HG03442 (cell line): ENCODE data around the gene CHAT.

Source experiments
- ATAC-seq: cut with Tn5 transposase; IDR thresholded peaks from one replicate; pipeline ENCODE4 v1.9.1; 2021; ENCODE audit warnings: mild to moderate bottlenecking, moderate library complexity; ENCODE audit not compliant: unreplicated experiment

The CHAT gene

GRCh38 chr10:49613882-49614241, at the start of gene CHAT:
Gene CHAT, plus strand, starts transcription at chr10:49614037. Its CDS starts 153 bp downstream, at chr10:49614190.
- no peak for ATAC-seq

GRCh38 chr10:49564461-49565009, 49.3 kb upstream of the CHAT start:
- no peak for ATAC-seq

GRCh38 chr10:49567810-49568209, 46.0 kb upstream of the CHAT start:
- no peak for ATAC-seq

GRCh38 chr10:49568235-49568634, 45.6 kb upstream of the CHAT start:
- ATAC-seq = peak; percentile 63

GRCh38 chr10:49569031-49569631, 44.7 kb upstream of the CHAT start:
- no peak for ATAC-seq

- no peak for ATAC-seq
Observed at GRCh38 chr10:49571388-49571787, 42.4 kb upstream of the CHAT start.

GRCh38 chr10:49572594-49573114, 41.2 kb upstream of the CHAT start:
- ATAC-seq = no peak

GRCh38 chr10:49575489-49576072, 38.3 kb upstream of the CHAT start:
- ATAC-seq = no peak

- no peak for ATAC-seq
Observed at GRCh38 chr10:49577182-49577925, 36.5 kb upstream of the CHAT start.

- ATAC-seq = no peak
Observed at GRCh38 chr10:49578392-49578791, 35.4 kb upstream of the CHAT start.

GRCh38 chr10:49579621-49580020, 34.2 kb upstream of the CHAT start:
- ATAC-seq = no peak

- ATAC-seq = no peak
Observed at GRCh38 chr10:49585387-49585786, 28.4 kb upstream of the CHAT start.

GRCh38 chr10:49587981-49588380, 25.9 kb upstream of the CHAT start:
- ATAC-seq = no peak

- peak; percentile 79 for ATAC-seq
Observed at GRCh38 chr10:49592726-49593563, 20.9 kb upstream of the CHAT start.

GRCh38 chr10:49593564-49593875, 20.3 kb upstream of the CHAT start:
- no peak for ATAC-seq

- no peak for ATAC-seq
Observed at GRCh38 chr10:49593998-49594397, 19.8 kb upstream of the CHAT start.

GRCh38 chr10:49594594-49594993, 19.2 kb upstream of the CHAT start:
- no peak for ATAC-seq

- no peak for ATAC-seq
Observed at GRCh38 chr10:49595003-49595712, 18.7 kb upstream of the CHAT start.

- ATAC-seq = no peak
Observed at GRCh38 chr10:49595713-49596492, 17.9 kb upstream of the CHAT start.

GRCh38 chr10:49596493-49596809, 17.4 kb upstream of the CHAT start:
- ATAC-seq = no peak
